Mesenchymal stem cell (in vitro differentiated cells and primary cell): ENCODE measurements around the gene DIPK1B.

Experiments
- DNase-seq: peaks from one replicate; pipeline ENCODE4 v3.0.0-alpha.2; 2013
- H2AFZ ChIP-seq: one replicate; pipeline ENCODE4 v1.6.1; 2013; ENCODE audit warnings: low read depth, mild to moderate bottlenecking, control low read depth, inconsistent platforms, low read length, moderate library complexity
- H2AK5ac ChIP-seq: 2 replicates; pipeline ENCODE4 v1.6.1; 2013; ENCODE audit warnings: low read length, moderate library complexity, mild to moderate bottlenecking, inconsistent platforms; ENCODE audit not compliant: severe bottlenecking
- H2BK120ac ChIP-seq: one replicate; pipeline ENCODE4 v1.6.1; 2013; ENCODE audit warnings: low read depth, mild to moderate bottlenecking, inconsistent platforms, low read length, moderate library complexity
- H2BK12ac ChIP-seq, 2 experiments: one replicate each; pipeline ENCODE4 v1.6.1; 2013; ENCODE audit warnings: inconsistent platforms in 2 of 2, low read length in 2 of 2, mild to moderate bottlenecking in 2 of 2, moderate library complexity in 2 of 2, control low read depth in 1 of 2
- H2BK15ac ChIP-seq: one replicate; pipeline ENCODE4 v1.6.1; 2013; ENCODE audit warnings: mild to moderate bottlenecking, low read depth, inconsistent platforms; ENCODE audit not compliant: poor library complexity, severe bottlenecking
- H2BK5ac ChIP-seq: 2 replicates; pipeline ENCODE4 v1.6.1; 2013; ENCODE audit warnings: low read depth, mild to moderate bottlenecking, low read length, control low read depth, inconsistent platforms; ENCODE audit not compliant: poor library complexity, severe bottlenecking
- H3K14ac ChIP-seq, 2 experiments: one replicate each; pipeline ENCODE4 v1.6.1; 2013; ENCODE audit warnings: inconsistent platforms in 2 of 2, low read length in 2 of 2, control low read depth in 1 of 2, mild to moderate bottlenecking in 1 of 2, moderate library complexity in 1 of 2
- H3K18ac ChIP-seq, 2 experiments: one replicate each; pipeline ENCODE4 v1.6.1; 2013; ENCODE audit warnings: inconsistent platforms in 2 of 2, low read length in 2 of 2, control low read depth in 1 of 2, low read depth in 1 of 2, mild to moderate bottlenecking in 1 of 2
- H3K23ac ChIP-seq, 2 experiments: one replicate each; pipeline ENCODE4 v1.6.1; 2013; ENCODE audit warnings: inconsistent platforms in 2 of 2, low read length in 2 of 2, mild to moderate bottlenecking in 2 of 2, moderate library complexity in 2 of 2, control low read depth in 1 of 2
- H3K27ac ChIP-seq: 2 replicates; pipeline ENCODE4 v1.5.1; 2013; ENCODE audit warnings: mild to moderate bottlenecking, moderate library complexity, low read length, control low read depth, inconsistent platforms; ENCODE audit not compliant: poor library complexity, severe bottlenecking
- H3K27me3 ChIP-seq, 2 experiments: 2 replicates each; pipeline versions ENCODE4 v1.6.1 to v1.7.0; 2013; ENCODE audit warnings: low read length in 2 of 2, mild to moderate bottlenecking in 2 of 2, moderate library complexity in 2 of 2, control low read depth in 1 of 2, inconsistent platforms in 1 of 2; ENCODE audit not compliant: control insufficient read depth in 1 of 2, insufficient read depth in 1 of 2
- H3K36me3 ChIP-seq, 2 experiments: 2 replicates each; pipeline versions ENCODE4 v1.6.1 to v1.7.0; 2013; ENCODE audit warnings: low read length in 2 of 2, control low read depth in 1 of 2, inconsistent platforms in 1 of 2, low read depth in 1 of 2, mild to moderate bottlenecking in 1 of 2; ENCODE audit not compliant: insufficient read depth in 2 of 2, control insufficient read depth in 1 of 2
- H3K4ac ChIP-seq, 2 experiments: one replicate each; pipeline ENCODE4 v1.6.1; 2013; ENCODE audit warnings: inconsistent platforms in 2 of 2, low read length in 2 of 2, mild to moderate bottlenecking in 2 of 2, moderate library complexity in 2 of 2, control low read depth in 1 of 2, low read depth in 1 of 2
- H3K4me1 ChIP-seq: 2 replicates; pipeline ENCODE4 v1.6.1; 2013; ENCODE audit warnings: low read depth, low read length, control low read depth; ENCODE audit not compliant: control insufficient read depth, insufficient read depth
- H3K4me2 ChIP-seq: 2 replicates; pipeline ENCODE4 v1.6.1; 2013; ENCODE audit warnings: low read length, mild to moderate bottlenecking, inconsistent platforms; ENCODE audit not compliant: poor library complexity, severe bottlenecking
- H3K4me3 ChIP-seq, 2 experiments: 2 replicates each; pipeline versions ENCODE4 v1.5.1 to v1.7.0; 2013; ENCODE audit warnings: low read length in 2 of 2, mild to moderate bottlenecking in 2 of 2, control low read depth in 1 of 2, low read depth in 1 of 2; ENCODE audit not compliant: insufficient read depth in 1 of 2
- H3K79me1 ChIP-seq: replicated peaks from 2 replicates; pipeline ENCODE4 v1.6.1; 2013; ENCODE audit warnings: mild to moderate bottlenecking, control low read depth, low read length, inconsistent platforms; ENCODE audit not compliant: poor library complexity, severe bottlenecking
- H3K9ac ChIP-seq: 2 replicates; pipeline ENCODE4 v1.7.0; 2013; ENCODE audit warnings: mild to moderate bottlenecking, low read length, moderate library complexity
- H3K9me3 ChIP-seq: 2 replicates; pipeline ENCODE4 v1.7.0; 2013; ENCODE audit warnings: mild to moderate bottlenecking, low read length; ENCODE audit not compliant: control insufficient read depth
- H4K8ac ChIP-seq: one replicate; pipeline ENCODE4 v1.6.1; 2013; ENCODE audit warnings: inconsistent platforms, mild to moderate bottlenecking, low read length, moderate library complexity
- H4K91ac ChIP-seq: one replicate; pipeline ENCODE4 v1.6.1; 2013; ENCODE audit warnings: mild to moderate bottlenecking, low read length, inconsistent platforms
- WGBS: methylation state at CpG from one replicate; pipeline ENCODE4 v1.1.7; 2013; ENCODE audit warnings: mixed read lengths; 5-methylcytosine and 5-hydroxymethylcytosine counted together

Gene DIPK1B

DNA sequence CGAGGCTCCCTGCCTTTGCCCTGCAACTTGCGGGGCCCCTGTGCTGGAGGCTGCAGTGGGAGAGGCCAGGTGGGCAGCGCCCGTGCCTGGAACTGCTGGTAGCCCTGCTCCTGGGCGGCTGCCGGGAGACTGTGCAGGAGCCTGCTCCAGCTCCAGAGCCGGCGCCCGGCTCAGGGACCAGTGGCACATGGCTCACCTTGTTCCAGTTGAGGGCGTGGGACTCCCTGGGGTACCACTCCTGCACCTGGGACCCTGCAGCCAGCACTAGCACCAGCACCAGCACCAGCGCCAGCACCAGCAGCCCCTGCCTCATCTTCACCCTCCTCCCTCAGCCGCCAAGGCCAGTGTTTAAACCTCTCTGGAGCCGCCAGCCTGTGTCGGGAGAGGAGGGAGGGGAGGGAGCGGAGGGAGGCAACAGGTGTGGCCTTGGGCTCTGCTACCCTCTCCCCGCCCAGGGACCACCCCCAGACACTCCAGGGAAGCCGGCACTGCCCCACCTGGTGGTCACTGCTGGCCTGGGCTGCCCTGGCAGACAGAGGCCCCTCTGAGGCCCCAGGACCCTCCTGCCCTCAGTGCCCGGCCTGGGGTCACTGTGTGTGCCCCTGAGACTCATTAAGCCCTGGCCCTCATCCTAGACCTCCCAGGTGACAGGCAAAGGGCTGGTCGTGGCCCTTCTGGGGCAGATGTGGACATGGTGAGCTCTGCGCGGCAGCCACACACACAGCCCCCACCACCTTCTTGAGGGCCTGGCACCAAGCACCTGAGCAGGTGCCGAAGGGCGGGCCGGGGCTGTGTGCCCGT, 30.4 kb downstream of the DIPK1B start, which contains the start of gene LCN10:
TSS of gene LCN10 (minus strand) at position 350 of the 801 bp plus-strand sequence. CDS start at position 313, 37 bp downstream.
- H3K18ac ChIP-seq: no peak within 1 kb of the TSS
- H3K14ac ChIP-seq: peak within 1 kb of the TSS in 1 of 2 experiments; percentile 46
- H3K27me3 ChIP-seq: peaks cover 59 to 80% of the 10 kb centered on the region in 2 experiments
- H3K4me3 ChIP-seq: no peak within 1 kb of the TSS
- no peak within 1 kb of the TSS for H2AK5ac ChIP-seq
- no peak within 1 kb of the TSS for H3K27ac ChIP-seq
- H2BK5ac ChIP-seq: no peak within 1 kb of the TSS
- no peaks in the 10 kb centered on the region for H3K9me3 ChIP-seq
- no peak within 1 kb of the TSS for H2BK120ac ChIP-seq
- H4K8ac ChIP-seq: no peak within 1 kb of the TSS
- WGBS: 40% methylated on average over 15 of the region's 25 CpGs
- H2BK12ac ChIP-seq: no peak within 1 kb of the TSS
- no peak within 1 kb of the TSS for H3K4me2 ChIP-seq
- H2AFZ ChIP-seq: no peak within 1 kb of the TSS
- H3K79me1 ChIP-seq: no peaks in the 10 kb centered on the region
- no peak within 1 kb of the TSS for H3K23ac ChIP-seq
- peak within 1 kb of the TSS; percentile 52 for H4K91ac ChIP-seq
- H3K4ac ChIP-seq: no peak within 1 kb of the TSS
- no peaks in the 10 kb centered on the region for H3K36me3 ChIP-seq
- DNase-seq: peak; percentile 15
- H3K9ac ChIP-seq: no peak within 1 kb of the TSS
- peaks cover 2% of the 10 kb centered on the region for H3K4me1 ChIP-seq
- no peak within 1 kb of the TSS for H2BK15ac ChIP-seq

DNA sequence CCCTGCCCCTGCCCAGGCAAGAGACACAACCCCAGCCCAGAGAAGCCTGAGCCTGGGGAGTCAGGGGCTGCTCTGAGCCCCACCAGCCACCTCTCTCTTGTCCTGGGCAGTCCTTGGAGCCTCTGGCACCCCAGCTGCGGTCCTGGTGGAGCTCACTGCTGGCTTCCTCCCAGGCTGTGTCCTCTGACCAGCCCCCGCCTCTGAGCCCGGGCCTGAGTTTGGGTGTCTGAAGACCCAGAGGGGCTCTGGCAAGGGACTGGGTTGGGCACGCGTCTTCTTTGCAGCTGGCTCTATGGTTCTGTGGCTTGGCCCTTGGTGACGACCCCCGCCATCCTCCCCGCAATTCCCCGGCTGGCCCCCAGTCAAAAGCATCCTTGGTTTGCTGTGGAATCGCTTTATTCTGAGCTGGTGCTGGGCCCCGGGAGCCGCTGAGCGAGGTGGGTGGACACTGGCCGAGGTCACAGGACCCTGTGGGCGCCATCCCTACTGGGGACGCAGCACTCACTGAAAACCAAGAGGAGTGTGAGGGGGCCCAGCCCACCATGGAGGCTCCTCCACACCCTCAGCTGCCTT, 31.4 kb downstream of the DIPK1B start:
- no peak overlapping the region for H4K91ac ChIP-seq
- no peak overlapping the region for H3K14ac ChIP-seq
- H3K79me1 ChIP-seq: no peaks in the 10 kb centered on the region
- H3K4me3 ChIP-seq: no peak overlapping the region
- no peak overlapping the region for H2BK12ac ChIP-seq
- 88% methylated on average over 16 of the region's 16 CpGs for WGBS
- H2AFZ ChIP-seq: no peak overlapping the region
- H2BK120ac ChIP-seq: no peak overlapping the region
- no peak overlapping the region for H3K23ac ChIP-seq
- no peak overlapping the region for H3K4ac ChIP-seq
- H3K4me2 ChIP-seq: no peak overlapping the region
- DNase-seq: no peak
- H3K9ac ChIP-seq: no peak overlapping the region
- H3K18ac ChIP-seq: no peak overlapping the region
- H3K27ac ChIP-seq: no peak overlapping the region
- no peaks in the 10 kb centered on the region for H3K9me3 ChIP-seq
- H4K8ac ChIP-seq: no peak overlapping the region
- H3K36me3 ChIP-seq: no peaks in the 10 kb centered on the region
- peaks cover 61 to 72% of the 10 kb centered on the region in 2 experiments for H3K27me3 ChIP-seq
- no peak overlapping the region for H2AK5ac ChIP-seq
- H2BK15ac ChIP-seq: no peak overlapping the region
- no peak overlapping the region for H2BK5ac ChIP-seq
- H3K4me1 ChIP-seq: peaks cover 7% of the 10 kb centered on the region

DNA sequence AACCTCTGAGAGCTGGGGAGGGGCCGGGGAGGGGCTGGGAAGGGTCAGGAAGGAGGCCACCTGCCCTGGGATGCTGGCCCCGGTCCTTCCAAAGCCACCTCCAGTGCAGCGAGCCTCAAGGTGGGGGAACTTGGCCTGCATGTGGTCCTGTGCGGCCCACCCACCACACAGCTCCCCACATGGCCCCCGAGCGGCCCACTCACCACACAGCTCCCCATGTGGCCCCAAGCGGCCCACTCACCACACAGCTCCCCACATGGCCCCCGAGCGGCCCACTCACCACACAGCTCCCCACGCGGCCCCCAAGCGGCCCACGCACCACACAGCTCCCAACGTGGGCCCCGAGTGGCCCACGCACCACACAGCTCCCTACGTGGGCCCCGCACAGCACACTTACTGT, 32.4 kb downstream of the DIPK1B start:
- Histone ChIP-seq H3K9ac (no peak overlapping the region), H4K91ac (no peak overlapping the region), H3K4me2 (no peak overlapping the region), H3K23ac (no peak overlapping the region), H2BK12ac (no peak overlapping the region), H3K4ac (no peak overlapping the region), H2AFZ (no peak overlapping the region), H3K18ac (no peak overlapping the region), H3K27me3 (peaks cover 60 to 70% of the 10 kb centered on the region in 2 experiments), H2AK5ac (no peak overlapping the region), H3K27ac (no peak overlapping the region), H3K4me3 (no peak overlapping the region), H3K14ac (no peak overlapping the region), H4K8ac (no peak overlapping the region), H2BK5ac (no peak overlapping the region), H3K36me3 (peaks cover 0 to 4% of the 10 kb centered on the region in 2 experiments), H3K4me1 (peaks cover 7% of the 10 kb centered on the region), H3K79me1 (no peaks in the 10 kb centered on the region), H2BK15ac (peak overlapping the region; percentile 57), H3K9me3 (no peaks in the 10 kb centered on the region), H2BK120ac (no peak overlapping the region)
- DNase-seq: no peak
- WGBS: 88% methylated on average over 15 of the region's 18 CpGs

- H3K36me3 ChIP-seq: peaks cover 0 to 4% of the 10 kb centered on the region in 2 experiments
- H2BK120ac ChIP-seq: no peak overlapping the region
- no peak overlapping the region for H2BK12ac ChIP-seq
- peaks cover 52 to 62% of the 10 kb centered on the region in 2 experiments for H3K27me3 ChIP-seq
- peak overlapping the region; percentile 14 for H4K8ac ChIP-seq
- H3K4ac ChIP-seq: no peak overlapping the region
- H3K18ac ChIP-seq: no peak overlapping the region
- DNase-seq: no peak
- no peak overlapping the region for H3K9ac ChIP-seq
- H2BK15ac ChIP-seq: no peak overlapping the region
- H2AK5ac ChIP-seq: no peak overlapping the region
- H4K91ac ChIP-seq: no peak overlapping the region
- no peaks in the 10 kb centered on the region for H3K9me3 ChIP-seq
- no peak overlapping the region for H3K4me2 ChIP-seq
- no peak overlapping the region for H3K14ac ChIP-seq
- H3K27ac ChIP-seq: no peak overlapping the region
- H3K23ac ChIP-seq: no peak overlapping the region
- H3K79me1 ChIP-seq: no peaks in the 10 kb centered on the region
- no peak overlapping the region for H2BK5ac ChIP-seq
- H2AFZ ChIP-seq: no peak overlapping the region
- 83% methylated on average over 22 of the region's 23 CpGs for WGBS
- H3K4me1 ChIP-seq: peaks cover 7% of the 10 kb centered on the region
- no peak overlapping the region for H3K4me3 ChIP-seq
These were observed 33.2 kb downstream of the DIPK1B start for GRCh38 chr9:136745389-136746154.
